Mucosa of rectum (tissue), 2 donors: ENCODE measurements around the gene PKDREJ.

ENCODE experiments used
- H3K27ac ChIP-seq, 2 donors: one replicate each; pipeline ENCODE4 v1.7.0; 2013; ENCODE audit warnings: inconsistent platforms in 2 of 2, low read depth in 2 of 2, low read length in 2 of 2
- H3K27me3 ChIP-seq, 2 donors: one replicate each; pipeline ENCODE4 v1.7.0; 2013; ENCODE audit warnings: low read length in 2 of 2; ENCODE audit not compliant: control insufficient read depth in 2 of 2, insufficient read depth in 2 of 2
- H3K36me3 ChIP-seq, 2 donors: one replicate each; pipeline ENCODE4 v1.7.0; 2013; ENCODE audit warnings: low read length in 2 of 2; ENCODE audit not compliant: control insufficient read depth in 2 of 2, insufficient read depth in 2 of 2
- H3K4me1 ChIP-seq, 2 donors: one replicate each; pipeline ENCODE4 v1.7.0; 2013; ENCODE audit warnings: low read length in 2 of 2, mild to moderate bottlenecking in 1 of 2; ENCODE audit not compliant: control insufficient read depth in 2 of 2, insufficient read depth in 2 of 2
- H3K4me3 ChIP-seq, 2 donors: one replicate each; pipeline ENCODE4 v1.7.0; 2013; ENCODE audit warnings: low read length in 2 of 2
- H3K9ac ChIP-seq, 2 donors: one replicate each; pipeline ENCODE4 v1.7.0; 2013; ENCODE audit warnings: low read length in 2 of 2, low read depth in 1 of 2, mild to moderate bottlenecking in 1 of 2
- H3K9me3 ChIP-seq, 2 donors: one replicate each; pipeline ENCODE4 v1.7.0; 2013; ENCODE audit warnings: low read length in 2 of 2; ENCODE audit not compliant: control insufficient read depth in 2 of 2
- donor health status: healthy.
- donor health status: Normal muscosa, but diverticular disease.

Gene PKDREJ

DNA sequence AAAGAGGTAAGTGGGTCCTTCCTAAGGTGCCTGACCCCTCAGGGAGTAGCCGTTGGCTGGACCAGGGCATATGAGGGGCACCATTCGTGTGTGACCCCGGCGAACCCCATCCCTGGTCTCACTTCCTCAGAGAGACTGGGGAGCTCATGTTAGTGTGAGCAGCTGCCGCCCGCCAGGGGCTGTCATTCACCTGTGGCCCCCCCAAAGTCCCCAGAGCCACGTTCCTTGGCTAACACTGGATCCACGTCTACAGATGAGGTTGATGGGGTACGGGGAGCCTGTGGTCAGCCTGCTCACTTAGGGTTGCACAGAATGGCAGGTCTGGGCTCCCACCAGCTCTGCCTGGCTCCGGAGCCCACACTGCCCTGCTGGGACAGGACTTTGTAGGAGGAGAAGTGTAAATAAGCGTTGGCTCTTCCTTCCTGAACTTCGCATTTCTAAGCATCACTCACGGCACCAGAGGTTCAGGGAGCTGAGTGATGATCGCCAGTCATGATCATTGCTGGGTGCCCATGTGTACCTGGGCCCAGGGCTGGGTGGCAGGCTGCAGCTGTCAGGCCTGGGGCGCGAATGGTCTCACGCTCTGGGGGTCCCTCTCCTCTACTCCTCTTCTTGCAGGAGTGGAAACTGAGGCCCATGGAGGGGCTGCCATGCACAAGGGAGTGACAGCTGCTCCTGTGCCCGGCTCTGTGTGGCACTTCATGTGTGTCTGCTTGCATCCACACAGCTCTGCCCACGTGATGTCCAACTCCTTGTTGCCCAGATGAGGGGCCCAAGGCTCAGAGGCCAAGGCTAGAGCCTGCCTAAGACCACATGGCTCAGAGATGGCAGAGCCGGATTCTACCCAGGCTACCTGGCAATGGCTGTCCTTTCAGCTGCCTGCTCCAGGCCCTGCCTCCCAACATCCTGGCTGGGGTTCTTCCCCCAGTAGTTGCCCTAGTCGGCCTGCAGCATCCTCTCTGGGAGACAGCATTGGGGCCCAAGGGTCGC lies 15.8 kb upstream of the PKDREJ start:
- peaks cover 77 to 85% of the 10 kb centered on the region in 2 donors for H3K36me3 ChIP-seq
- no peak overlapping the region for H3K4me3 ChIP-seq
- H3K27ac ChIP-seq: no peak overlapping the region
- H3K9me3 ChIP-seq: no peaks in the 10 kb centered on the region
- no peak overlapping the region for H3K9ac ChIP-seq
- no peaks in the 10 kb centered on the region for H3K27me3 ChIP-seq
- no peaks in the 10 kb centered on the region for H3K4me1 ChIP-seq

DNA sequence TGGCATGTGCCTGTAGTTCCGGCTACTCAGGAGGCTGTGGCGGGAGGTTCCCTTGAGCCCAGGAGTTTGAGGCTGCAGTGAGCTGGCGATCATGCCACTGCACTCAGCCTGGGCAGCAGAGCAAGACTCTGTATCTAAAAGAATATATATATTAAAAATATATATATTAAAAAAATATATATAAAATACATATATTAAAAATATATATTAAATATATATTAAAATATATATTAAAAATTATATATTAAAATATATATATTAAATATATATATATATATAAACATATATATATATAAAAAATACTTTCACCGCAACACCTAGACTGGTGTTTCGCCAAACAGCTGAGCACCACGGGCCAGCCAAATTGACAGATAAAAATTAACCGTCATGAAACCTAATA lies 13.4 kb upstream of the PKDREJ start:
- Histone ChIP-seq H3K36me3 (peaks cover 78 to 86% of the 10 kb centered on the region in 2 donors), H3K9me3 (no peaks in the 10 kb centered on the region), H3K27ac (no peak overlapping the region), H3K4me3 (no peak overlapping the region), H3K27me3 (no peaks in the 10 kb centered on the region), H3K4me1 (no peaks in the 10 kb centered on the region), H3K9ac (no peak overlapping the region)

DNA sequence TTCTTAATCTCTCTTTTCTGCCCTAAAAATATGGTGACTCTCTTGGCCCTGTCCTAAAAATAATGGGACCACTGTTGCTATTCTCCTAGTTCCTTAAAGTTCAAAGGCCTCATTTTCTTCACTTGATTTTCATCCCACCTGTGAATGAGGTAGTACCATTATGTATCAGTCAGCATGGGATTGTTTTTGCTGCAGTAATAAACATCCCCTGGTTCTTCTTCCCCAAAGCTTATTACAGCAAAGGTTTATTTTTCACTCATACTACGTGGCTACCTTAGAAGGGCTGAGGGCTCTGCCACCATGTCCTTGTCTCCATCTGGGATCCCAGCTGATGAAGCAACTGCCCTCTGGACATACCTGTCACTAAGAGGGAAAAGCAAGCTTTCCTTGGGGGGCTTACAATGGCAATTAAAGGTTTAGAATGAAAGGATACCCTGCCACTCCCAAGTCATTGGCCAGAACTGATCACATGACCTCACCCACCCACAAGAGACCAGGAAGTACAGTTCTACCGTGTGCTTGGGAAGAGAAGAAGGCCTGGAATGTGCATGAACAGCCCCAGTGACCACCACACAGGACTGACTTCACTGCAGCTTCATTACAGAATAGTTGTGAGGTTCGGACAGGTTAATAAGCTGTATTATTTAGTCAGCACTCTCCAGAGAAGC lies 12.4 kb upstream of the PKDREJ start:
- Histone ChIP-seq H3K27me3 (no peaks in the 10 kb centered on the region), H3K9ac (no peak overlapping the region), H3K4me1 (no peaks in the 10 kb centered on the region), H3K9me3 (no peaks in the 10 kb centered on the region), H3K4me3 (no peak overlapping the region), H3K27ac (no peak overlapping the region), H3K36me3 (peaks cover 68 to 77% of the 10 kb centered on the region in 2 donors)

DNA sequence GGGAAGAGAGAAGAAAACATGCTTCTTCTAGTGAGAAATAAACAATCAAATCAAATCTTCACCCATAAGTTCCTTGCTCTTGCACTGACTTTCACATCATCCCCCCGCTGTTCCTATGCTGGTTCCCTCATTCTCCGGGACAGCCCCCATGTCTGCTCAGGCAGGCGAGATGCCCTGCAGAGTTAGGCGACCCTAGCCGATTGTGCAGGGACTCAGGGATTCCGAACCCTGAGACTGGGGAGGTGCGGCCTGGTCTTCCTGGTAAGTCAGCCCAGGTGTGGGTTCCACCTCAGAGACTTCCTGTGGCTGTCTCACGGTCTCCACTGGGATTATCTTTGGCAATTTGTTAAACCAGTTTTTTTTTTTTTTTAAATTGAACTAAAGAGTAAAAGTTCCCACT lies 11.2 kb upstream of the PKDREJ start:
- Histone ChIP-seq H3K27ac (no peak overlapping the region), H3K9ac (no peak overlapping the region), H3K4me1 (peaks cover 0 to 6% of the 10 kb centered on the region in 2 donors), H3K9me3 (no peaks in the 10 kb centered on the region), H3K4me3 (no peak overlapping the region), H3K27me3 (no peaks in the 10 kb centered on the region), H3K36me3 (peaks cover 56 to 68% of the 10 kb centered on the region in 2 donors)

DNA sequence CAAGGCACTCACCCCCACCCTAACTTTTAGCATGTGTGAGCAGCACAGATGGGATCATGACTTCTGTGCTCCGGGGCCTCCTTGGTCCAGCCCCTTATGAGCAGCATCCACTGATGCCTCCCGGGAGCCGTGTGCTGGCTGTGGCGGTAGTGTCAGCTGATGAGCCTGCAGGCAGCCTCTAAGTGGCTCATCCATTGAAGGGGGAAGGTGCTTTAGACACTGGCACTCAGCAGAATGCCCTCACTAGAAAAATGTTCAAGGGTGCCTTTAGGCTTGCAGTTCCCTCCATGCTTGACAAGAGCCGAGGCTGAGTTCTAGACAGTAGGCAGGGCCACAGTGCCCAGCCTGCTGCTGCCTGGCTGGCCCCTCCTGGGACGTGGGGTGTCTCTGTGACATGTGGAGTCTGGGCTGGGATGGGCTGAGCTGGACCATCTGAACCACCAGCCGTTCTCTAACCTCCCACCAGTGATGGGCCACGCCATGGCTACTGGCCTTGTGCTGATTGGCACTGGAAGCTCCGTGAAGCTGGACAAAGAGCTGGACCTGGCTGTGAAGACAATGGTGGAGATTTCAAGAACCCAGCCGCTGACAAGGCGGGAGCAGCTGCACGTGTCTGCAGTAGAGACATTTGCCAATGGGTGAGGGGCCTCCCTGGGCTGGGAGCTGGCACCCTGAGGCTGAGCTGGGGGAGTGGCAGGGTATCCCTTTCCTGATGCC lies 10.4 kb upstream of the PKDREJ start:
- Histone ChIP-seq H3K36me3 (peaks cover 48 to 63% of the 10 kb centered on the region in 2 donors), H3K4me3 (no peak overlapping the region), H3K4me1 (peaks cover 4 to 12% of the 10 kb centered on the region in 2 donors), H3K27ac (no peak overlapping the region), H3K9me3 (no peaks in the 10 kb centered on the region), H3K27me3 (no peaks in the 10 kb centered on the region), H3K9ac (no peak overlapping the region)

DNA sequence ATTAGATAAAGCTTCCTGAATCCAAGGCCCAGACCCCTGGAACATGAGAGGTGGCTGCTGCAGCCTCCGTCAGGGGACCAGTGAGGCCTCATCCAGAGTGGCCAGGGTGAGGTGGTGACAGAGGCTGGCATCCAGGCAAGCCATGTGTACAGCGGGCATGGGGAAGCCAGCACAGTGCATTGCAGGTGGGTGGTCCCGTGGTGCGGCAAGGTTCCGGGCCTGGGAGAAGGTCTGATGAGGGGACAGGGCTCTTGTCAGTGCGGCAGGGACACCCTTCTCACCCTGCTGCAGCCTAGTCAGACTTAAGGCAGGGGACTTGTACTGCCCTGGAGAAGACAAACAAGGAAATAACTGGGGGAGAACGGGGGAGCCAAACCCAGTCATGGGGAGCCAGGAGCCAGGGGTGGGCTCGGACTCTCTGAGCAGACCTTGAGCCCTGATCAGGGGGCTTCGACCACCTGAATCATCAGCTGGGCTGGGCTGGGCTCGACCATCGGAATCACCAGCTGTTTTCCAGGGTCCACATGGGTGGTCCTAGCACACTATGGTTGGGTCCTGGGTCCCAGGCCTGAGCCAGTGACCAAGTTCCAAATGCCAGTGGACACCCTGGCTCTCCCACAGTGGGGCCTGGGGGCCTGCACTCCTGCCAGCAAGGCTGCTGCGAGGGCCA lies 9.8 kb upstream of the PKDREJ start:
- Histone ChIP-seq H3K27ac (no peak overlapping the region), H3K4me3 (no peak overlapping the region), H3K9ac (no peak overlapping the region), H3K36me3 (peaks cover 42 to 56% of the 10 kb centered on the region in 2 donors), H3K27me3 (no peaks in the 10 kb centered on the region), H3K9me3 (no peaks in the 10 kb centered on the region), H3K4me1 (peaks cover 7 to 14% of the 10 kb centered on the region in 2 donors)

DNA sequence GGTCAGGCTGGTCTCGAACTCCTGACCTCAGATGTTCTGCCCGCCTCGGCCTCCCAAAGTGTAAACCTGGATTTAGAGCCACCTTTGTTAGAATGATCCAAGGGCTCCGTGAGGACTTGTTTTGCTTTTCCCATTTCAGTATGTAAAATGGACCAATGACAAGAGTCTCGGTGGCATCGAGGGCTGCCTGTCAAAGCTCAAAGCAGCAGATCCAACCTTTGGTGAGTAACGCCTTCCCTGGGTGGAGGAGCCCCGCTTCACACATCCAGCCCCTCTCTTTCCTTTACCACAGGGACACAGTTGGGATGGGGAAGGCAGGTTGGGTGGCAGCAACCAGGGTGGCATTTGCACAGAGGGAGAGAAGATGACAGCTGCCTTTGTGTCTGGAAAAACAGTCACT lies 9.1 kb upstream of the PKDREJ start:
- H3K9ac ChIP-seq: no peak overlapping the region
- peaks cover 38 to 52% of the 10 kb centered on the region in 2 donors for H3K36me3 ChIP-seq
- H3K9me3 ChIP-seq: no peaks in the 10 kb centered on the region

DNA sequence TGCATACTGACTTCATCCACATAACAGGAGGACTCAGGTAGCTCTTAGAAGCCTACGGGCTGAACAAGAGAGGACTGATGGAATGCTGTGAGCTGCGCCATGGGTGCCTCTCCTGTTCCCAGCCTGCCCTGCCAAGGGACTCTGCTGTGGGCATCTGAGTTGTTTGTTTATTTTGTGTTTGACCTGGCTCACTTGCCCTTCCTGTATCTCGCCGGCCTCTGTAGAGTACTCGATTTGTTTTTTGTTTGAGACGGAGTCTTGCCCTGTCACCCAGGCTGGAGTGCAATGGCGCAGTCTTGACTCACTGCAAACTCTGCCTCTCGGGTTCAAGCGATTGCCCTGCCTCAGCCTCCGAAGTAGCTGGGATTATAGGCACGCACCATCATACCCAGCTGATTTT lies 6.4 kb upstream of the PKDREJ start:
- Histone ChIP-seq H3K27me3 (no peaks in the 10 kb centered on the region), H3K9me3 (no peaks in the 10 kb centered on the region), H3K9ac (peak overlapping the region; percentile 32 to 84), H3K4me1 (peaks cover 15 to 34% of the 10 kb centered on the region in 2 donors), H3K27ac (peak overlapping the region; percentile 28 to 48), H3K36me3 (peaks cover 23 to 31% of the 10 kb centered on the region in 2 donors), H3K4me3 (peak overlapping the region in 1 of 2 donors; percentile 52)

More for the DNA sequence above, 9.1 kb upstream of the PKDREJ start:
- Histone ChIP-seq H3K27me3 (no peaks in the 10 kb centered on the region), H3K27ac (no peak overlapping the region), H3K4me1 (peaks cover 10 to 17% of the 10 kb centered on the region in 2 donors), H3K4me3 (no peak overlapping the region)

DNA sequence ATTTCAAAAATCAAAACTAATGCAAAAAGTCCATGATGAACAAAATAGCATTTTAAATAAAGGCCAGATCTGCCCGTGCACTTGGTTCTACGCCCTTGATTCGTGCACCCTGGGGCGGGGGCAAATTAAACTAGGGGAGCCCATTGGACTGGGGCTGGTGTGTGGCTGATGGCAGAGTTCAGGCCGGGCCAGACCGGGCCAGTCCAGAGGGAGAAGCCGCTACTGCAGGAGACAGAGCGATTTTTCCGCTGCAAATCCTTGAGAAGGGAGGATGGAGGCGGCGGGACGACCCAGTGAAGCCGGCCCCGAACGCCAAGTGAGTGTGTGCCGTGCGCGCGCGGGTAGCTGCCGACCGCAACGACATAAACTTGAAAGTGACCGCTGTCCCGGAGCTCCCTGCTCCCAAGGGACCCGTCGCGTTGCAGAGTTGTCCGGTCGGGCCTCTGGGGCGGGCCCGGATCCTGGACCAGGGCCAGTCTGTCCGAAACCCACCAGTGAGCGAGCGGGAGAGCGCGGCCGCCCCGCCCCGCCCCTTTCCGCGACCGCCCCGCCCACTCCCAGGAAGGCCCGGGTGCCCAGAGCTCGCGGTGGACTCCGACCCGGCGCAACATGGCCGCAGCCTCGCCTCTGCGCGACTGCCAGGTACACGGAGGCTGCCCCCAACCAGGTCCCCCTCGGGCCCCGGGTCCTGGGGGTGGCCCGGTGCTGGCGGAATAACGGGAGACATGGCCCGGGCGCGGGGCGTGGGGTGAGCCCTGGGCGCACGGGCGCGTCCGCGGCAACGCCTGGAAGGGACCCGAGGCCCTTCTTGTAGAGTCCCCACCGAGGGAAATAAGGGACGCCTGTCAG lies 4.5 kb upstream of the PKDREJ start, which contains the start of gene TTC38:
TTC38 (plus strand) TSS at position 578 of the 849 bp plus-strand sequence; CDS start at position 610, 32 bp downstream.
- H3K27me3 ChIP-seq: no peaks in the 10 kb centered on the region
- H3K9me3 ChIP-seq: no peaks in the 10 kb centered on the region
- H3K36me3 ChIP-seq: peaks cover 5 to 12% of the 10 kb centered on the region in 2 donors
- H3K4me3 ChIP-seq: peak within 1 kb of the TSS; percentile 93 to 97
- H3K4me1 ChIP-seq: peaks cover 17 to 39% of the 10 kb centered on the region in 2 donors
- H3K27ac ChIP-seq: peak within 1 kb of the TSS; percentile 89 to 93
- H3K9ac ChIP-seq: peak within 1 kb of the TSS; percentile 84 to 92
